GM12874 (cell line): Measurements from ENCODE around the gene OAT.

ENCODE experiments used
- TF ChIP-seq, protein P1 (sequence below): IDR thresholded peaks from 2 replicates; pipeline ENCODE4 v1.5.1; 2011; ENCODE audit warnings: low read depth, mild to moderate bottlenecking, control low read depth, low read length, moderate library complexity; ENCODE audit not compliant: insufficient read depth

The OAT gene

GRCh38 chr10:124354411-124355382 lies 64.0 kb downstream of the OAT start:
- TF ChIP-seq, protein P1, sequence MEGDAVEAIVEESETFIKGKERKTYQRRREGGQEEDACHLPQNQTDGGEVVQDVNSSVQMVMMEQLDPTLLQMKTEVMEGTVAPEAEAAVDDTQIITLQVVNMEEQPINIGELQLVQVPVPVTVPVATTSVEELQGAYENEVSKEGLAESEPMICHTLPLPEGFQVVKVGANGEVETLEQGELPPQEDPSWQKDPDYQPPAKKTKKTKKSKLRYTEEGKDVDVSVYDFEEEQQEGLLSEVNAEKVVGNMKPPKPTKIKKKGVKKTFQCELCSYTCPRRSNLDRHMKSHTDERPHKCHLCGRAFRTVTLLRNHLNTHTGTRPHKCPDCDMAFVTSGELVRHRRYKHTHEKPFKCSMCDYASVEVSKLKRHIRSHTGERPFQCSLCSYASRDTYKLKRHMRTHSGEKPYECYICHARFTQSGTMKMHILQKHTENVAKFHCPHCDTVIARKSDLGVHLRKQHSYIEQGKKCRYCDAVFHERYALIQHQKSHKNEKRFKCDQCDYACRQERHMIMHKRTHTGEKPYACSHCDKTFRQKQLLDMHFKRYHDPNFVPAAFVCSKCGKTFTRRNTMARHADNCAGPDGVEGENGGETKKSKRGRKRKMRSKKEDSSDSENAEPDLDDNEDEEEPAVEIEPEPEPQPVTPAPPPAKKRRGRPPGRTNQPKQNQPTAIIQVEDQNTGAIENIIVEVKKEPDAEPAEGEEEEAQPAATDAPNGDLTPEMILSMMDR: no peak

DNA sequence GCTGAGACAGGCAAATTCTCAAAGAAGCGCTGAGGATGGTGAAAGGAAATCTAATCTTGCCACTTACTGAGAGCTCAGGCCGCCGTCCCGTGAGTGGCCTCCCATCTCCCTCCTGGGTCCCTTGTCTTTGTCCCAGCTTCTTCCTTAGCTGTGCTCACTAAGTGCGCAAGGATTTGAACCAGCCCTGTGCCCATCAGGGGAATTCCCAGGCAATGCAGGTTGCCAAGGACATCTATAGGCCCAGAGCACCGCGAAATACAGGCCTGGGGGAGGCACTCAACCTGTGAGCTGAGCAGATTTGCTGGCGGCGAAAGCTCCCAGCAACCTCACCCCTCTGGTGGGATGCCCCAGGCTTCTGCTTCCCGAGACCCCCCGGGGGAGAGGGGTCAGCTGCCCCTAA lies 64.8 kb downstream of the OAT start:
- TF ChIP-seq, protein P1: no peak

DNA sequence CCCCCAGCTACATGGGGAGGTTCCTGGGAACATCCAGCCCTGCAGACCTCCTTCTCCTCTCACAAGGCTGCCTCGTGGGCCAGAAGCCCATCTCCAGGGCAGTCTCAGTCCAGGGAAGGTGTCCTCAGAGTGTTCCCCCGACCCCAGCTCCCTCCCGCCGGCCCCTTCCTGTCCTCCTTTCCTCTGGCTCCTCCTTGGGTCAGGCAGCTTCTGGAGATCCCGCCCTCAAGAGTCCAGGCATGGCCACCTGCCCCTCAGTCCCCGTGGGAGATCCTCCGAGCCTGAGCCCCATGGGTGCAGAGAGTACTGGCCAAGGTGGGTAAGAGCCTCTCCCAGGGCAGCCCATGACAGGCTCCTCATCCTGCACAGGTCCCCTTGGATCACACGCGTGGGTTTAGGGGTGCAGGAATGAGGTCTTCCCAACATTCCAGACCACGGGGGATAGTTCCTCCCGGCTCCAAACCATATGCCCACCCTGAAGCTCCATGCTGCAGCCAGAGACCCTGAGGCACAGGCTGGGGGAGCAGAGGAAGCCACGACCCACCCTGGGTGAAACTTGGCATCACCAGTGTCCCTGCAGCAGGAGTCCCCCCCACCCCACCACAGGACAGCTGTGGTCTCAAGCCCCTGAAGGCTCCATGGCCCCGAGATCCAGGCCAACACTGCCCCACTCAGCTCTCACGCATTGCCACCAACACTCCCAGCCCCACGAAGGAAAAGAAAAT lies 65.5 kb downstream of the OAT start:
- TF ChIP-seq, protein P1: no peak

GRCh38 chr10:124351481-124352220 lies 67.1 kb downstream of the OAT start:
- TF ChIP-seq, protein P1: no peak

- TF ChIP-seq, protein P1: no peak
These were observed 67.9 kb downstream of the OAT start for GRCh38 chr10:124350806-124351205.

DNA sequence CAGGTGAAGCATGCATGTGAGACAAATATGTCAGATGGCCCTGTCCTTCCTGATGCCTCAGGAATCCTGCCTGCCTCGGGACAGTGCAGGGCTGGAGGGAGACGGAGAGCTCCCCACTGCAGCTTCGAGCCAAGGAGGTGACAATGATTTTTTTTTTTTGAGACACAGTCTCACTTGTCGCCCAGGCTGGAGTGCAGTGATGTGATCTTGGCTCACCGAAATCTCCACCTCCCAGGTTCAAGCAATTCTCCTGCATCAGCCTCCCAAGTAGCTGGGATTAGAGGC lies 68.8 kb downstream of the OAT start:
- TF ChIP-seq, protein P1: no peak
